Ecto neural progenitor cell (in vitro differentiated cells): ENCODE measurements around the gene EHD4.

Experiments used
- DNase-seq: peaks from one replicate; pipeline ENCODE4 v3.0.0-alpha.2; 2018; ENCODE audit warnings: low spot score

The EHD4 gene

GRCh38 chr15:41919201-41919820 lies 53.0 kb downstream of the EHD4 start:
- no peak for DNase-seq

GRCh38 chr15:41918506-41919126 lies 53.7 kb downstream of the EHD4 start:
- DNase-seq = no peak

- DNase-seq = no peak
Measured at GRCh38 chr15:41917767-41918430, 54.5 kb downstream of the EHD4 start.

- DNase-seq = no peak
Measured at GRCh38 chr15:41915255-41915994, 56.9 kb downstream of the EHD4 start.

- DNase-seq = no peak
Measured at GRCh38 chr15:41914411-41914810, 57.9 kb downstream of the EHD4 start.

GRCh38 chr15:41913256-41913655 lies 59.1 kb downstream of the EHD4 start:
- no peak for DNase-seq

- DNase-seq = no peak
Measured at GRCh38 chr15:41911691-41912345, 60.5 kb downstream of the EHD4 start.

GRCh38 chr15:41908736-41909461 lies 63.5 kb downstream of the EHD4 start:
- no peak for DNase-seq

- no peak for DNase-seq
Measured at GRCh38 chr15:41907141-41907540, 65.2 kb downstream of the EHD4 start.

- DNase-seq = no peak
Measured at GRCh38 chr15:41906608-41907007, 65.7 kb downstream of the EHD4 start.

GRCh38 chr15:41905036-41905793 lies 67.1 kb downstream of the EHD4 start:
- no peak for DNase-seq

GRCh38 chr15:41904541-41905005 lies 67.8 kb downstream of the EHD4 start:
- peak; percentile 83 for DNase-seq

GRCh38 chr15:41903782-41904181 lies 68.6 kb downstream of the EHD4 start:
- no peak for DNase-seq

GRCh38 chr15:41901431-41901830 lies 70.9 kb downstream of the EHD4 start:
- no peak for DNase-seq

- no peak for DNase-seq
Measured at GRCh38 chr15:41900526-41901380, 71.6 kb downstream of the EHD4 start.

- no peak for DNase-seq
Measured at GRCh38 chr15:41899854-41900442, 72.4 kb downstream of the EHD4 start.

- DNase-seq = no peak
Measured at GRCh38 chr15:41897363-41897799, 75.0 kb downstream of the EHD4 start.

- DNase-seq = no peak
Measured at GRCh38 chr15:41896566-41896965, 75.8 kb downstream of the EHD4 start.

- no peak for DNase-seq
Measured at GRCh38 chr15:41895957-41896356, 76.4 kb downstream of the EHD4 start.
